NCI-H2196 (cell line): ENCODE results near the gene ECM1.
A peak's percentile ranks its signal among the peaks of the same experiment; 100 is the strongest.

Experiments used
- DNase-seq: peaks from one replicate; lab custom pipeline; 2025; ENCODE audit not compliant: unreplicated experiment; lab: John Stamatoyannopoulos, UW

Gene ECM1

GRCh38 chr1:150507912-150508864 lies at the start of gene ECM1:
TSS of gene ECM1 (plus strand) at chr1:150508109. CDS start at chr1:150508210, 101 bp downstream.
- peak; percentile 43 for DNase-seq

GRCh38 chr1:150464422-150464826 lies 43.5 kb upstream of the ECM1 start:
- DNase-seq, result peak; percentile 78

- no peak for DNase-seq
These were observed 40.9 kb upstream of the ECM1 start for GRCh38 chr1:150466964-150467363.

GRCh38 chr1:150469291-150469690 lies 38.6 kb upstream of the ECM1 start:
- no peak for DNase-seq

GRCh38 chr1:150472601-150473200 lies 35.2 kb upstream of the ECM1 start:
- no peak for DNase-seq

GRCh38 chr1:150473659-150474058 lies 34.2 kb upstream of the ECM1 start:
- DNase-seq, result no peak

- DNase-seq, result no peak
These were observed 33.0 kb upstream of the ECM1 start for GRCh38 chr1:150474869-150475268.

GRCh38 chr1:150476754-150477153 lies 31.2 kb upstream of the ECM1 start:
- no peak for DNase-seq

GRCh38 chr1:150477320-150477719 lies 30.6 kb upstream of the ECM1 start:
- no peak for DNase-seq

- no peak for DNase-seq
These were observed 30.2 kb upstream of the ECM1 start for GRCh38 chr1:150477733-150478132.

- DNase-seq, result no peak
These were observed 28.5 kb upstream of the ECM1 start for GRCh38 chr1:150479370-150479769.

GRCh38 chr1:150479927-150480352 lies 28.0 kb upstream of the ECM1 start:
- no peak for DNase-seq

GRCh38 chr1:150484431-150484830 lies 23.5 kb upstream of the ECM1 start:
- no peak for DNase-seq

- DNase-seq, result no peak
These were observed 23.0 kb upstream of the ECM1 start for GRCh38 chr1:150484861-150485260.

- DNase-seq, result peak; percentile 96
These were observed 20.7 kb upstream of the ECM1 start, which contains the start of gene TARS2 for GRCh38 chr1:150486966-150487762. TSS of gene TARS2 (plus strand) at chr1:150487419. CDS start at chr1:150487451, 32 bp downstream.

GRCh38 chr1:150487763-150488115 lies 20.2 kb upstream of the ECM1 start:
- DNase-seq, result no peak

- DNase-seq, result no peak
These were observed 14.7 kb upstream of the ECM1 start for GRCh38 chr1:150493175-150493574.

- DNase-seq, result no peak
These were observed 9.6 kb upstream of the ECM1 start for GRCh38 chr1:150498342-150498741.

- DNase-seq, result no peak
These were observed 2.5 kb upstream of the ECM1 start for GRCh38 chr1:150505431-150505830.

- no peak for DNase-seq
These were observed 1.1 kb downstream of the ECM1 start for GRCh38 chr1:150508982-150509381.

- DNase-seq, result no peak
These were observed 3.6 kb downstream of the ECM1 start for GRCh38 chr1:150511551-150511950.
